GM20000 (cell line): ENCODE measurements around the gene EZH2.

Experiments used
- DNase-seq: peaks from one replicate; pipeline ENCODE4 v3.0.0; 2012; ENCODE audit warnings: low spot score
- TF ChIP-seq, protein P1 (sequence below): IDR thresholded peaks from 2 replicates; pipeline ENCODE4 v1.5.1; 2012; ENCODE audit warnings: mild to moderate bottlenecking, control low read depth; ENCODE audit errors: extremely low read depth, missing control alignments

EZH2 gene

DNA sequence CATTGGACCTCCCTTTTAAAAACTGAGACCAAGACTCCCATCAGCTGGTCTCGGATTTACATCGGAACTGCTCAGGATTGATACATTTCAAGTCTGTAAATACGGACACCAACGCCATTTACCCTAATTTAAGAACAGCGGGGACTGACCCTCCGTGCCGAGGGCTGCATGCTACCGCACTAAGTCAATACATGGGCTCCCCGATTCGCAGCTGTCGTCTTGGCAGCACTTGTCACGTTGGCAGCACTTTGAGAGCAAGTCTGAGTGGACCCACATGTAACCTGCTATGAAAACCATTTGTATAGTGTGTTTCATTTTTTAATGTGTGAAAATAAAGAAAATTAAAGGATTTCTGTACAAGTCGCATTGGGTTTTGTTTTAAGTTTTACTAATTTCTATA, 83.4 kb downstream of the EZH2 start:
- DNase-seq, result no peak
- TF ChIP-seq, protein P1, sequence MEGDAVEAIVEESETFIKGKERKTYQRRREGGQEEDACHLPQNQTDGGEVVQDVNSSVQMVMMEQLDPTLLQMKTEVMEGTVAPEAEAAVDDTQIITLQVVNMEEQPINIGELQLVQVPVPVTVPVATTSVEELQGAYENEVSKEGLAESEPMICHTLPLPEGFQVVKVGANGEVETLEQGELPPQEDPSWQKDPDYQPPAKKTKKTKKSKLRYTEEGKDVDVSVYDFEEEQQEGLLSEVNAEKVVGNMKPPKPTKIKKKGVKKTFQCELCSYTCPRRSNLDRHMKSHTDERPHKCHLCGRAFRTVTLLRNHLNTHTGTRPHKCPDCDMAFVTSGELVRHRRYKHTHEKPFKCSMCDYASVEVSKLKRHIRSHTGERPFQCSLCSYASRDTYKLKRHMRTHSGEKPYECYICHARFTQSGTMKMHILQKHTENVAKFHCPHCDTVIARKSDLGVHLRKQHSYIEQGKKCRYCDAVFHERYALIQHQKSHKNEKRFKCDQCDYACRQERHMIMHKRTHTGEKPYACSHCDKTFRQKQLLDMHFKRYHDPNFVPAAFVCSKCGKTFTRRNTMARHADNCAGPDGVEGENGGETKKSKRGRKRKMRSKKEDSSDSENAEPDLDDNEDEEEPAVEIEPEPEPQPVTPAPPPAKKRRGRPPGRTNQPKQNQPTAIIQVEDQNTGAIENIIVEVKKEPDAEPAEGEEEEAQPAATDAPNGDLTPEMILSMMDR, result no peak

DNA sequence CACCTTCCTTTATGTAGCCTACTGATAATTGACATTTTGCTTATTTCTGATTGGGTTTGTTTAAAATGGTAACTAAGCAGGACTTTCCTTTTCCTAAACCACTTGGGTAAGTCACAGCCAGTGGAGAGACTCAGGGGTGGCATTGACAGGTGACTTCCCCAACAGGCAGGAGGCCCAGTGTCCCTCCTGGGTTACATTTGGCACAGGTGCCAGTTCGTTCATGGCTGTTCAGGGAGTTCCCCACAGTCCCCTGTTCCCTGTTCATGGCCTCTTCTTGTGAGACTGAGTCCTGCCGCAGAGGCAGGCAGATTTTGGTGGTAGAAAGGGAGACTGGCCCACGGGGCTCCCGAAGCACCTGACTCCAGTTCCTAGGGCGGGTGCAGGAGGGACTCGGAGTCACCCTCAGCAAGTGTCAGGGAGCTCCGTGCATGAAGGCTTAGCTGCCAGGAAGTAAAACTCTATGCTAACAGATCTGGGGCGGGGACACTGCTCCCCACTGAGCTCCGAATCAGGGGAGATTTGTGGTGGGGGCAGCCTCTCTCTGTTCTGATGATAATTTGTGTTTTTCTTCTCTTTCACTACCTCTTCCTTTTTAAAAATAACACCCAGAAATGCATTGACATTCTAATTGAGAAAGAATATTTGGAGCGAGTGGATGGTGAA, 84.1 kb downstream of the EZH2 start:
- TF ChIP-seq, protein P1, result no peak
- no peak for DNase-seq

DNA sequence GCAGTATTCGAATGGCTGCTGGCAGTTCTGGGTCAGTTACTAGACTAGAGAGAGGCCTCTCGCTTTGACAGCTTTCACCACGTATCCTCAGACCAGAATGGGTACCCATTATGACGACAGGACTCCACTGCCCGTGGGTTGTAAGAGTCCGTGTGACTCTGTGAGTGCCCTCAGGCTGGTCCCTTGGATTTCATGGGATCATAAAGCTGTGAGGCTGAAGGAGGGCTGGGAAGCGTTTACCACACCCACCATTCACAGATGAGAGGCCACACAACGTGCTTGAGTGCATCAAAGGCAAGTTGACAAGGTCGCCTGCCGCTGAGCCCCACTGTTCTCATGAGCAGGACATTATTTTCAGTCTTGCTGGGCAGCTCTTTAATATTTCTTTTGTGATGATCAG, 87.2 kb downstream of the EZH2 start:
- TF ChIP-seq, protein P1, result no peak
- DNase-seq, result no peak

DNA sequence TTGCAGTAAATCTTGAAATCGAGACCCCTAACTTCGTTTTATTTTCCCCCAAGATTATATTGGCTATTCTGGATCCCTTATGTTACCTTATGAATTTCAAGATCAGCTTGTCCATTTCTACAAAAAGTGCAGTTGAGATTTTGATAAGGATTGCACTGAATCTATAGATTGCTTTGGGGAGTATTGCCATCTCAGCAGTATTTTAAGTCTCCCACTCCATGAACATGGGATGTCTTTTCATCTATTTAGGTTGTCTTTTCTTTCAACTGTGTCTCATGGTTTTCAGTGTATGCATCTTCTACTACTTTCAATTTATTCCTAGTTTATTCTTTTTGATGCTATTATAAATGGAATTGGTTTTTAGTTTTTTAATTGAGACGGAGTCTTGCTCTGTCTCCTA, 89.6 kb downstream of the EZH2 start:
- TF ChIP-seq, protein P1, result no peak
- no peak for DNase-seq

DNA sequence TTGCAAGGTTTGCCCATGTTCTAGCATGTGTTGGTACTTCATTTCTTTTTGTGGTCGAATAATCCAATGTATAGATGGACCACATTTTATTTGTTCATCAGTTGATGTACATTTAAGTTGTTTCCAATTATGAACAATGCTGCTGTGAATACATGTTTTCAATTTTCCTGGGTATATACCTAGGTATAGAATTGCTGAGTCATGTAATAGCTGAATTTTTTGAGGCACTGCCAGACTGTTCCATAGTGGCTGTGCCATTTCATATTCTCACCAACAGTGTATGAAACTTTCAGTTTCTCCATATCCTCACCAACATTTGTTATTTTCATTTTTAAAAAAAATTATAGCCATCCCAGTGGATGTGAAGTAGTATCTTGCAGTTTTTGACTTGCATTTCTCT, 90.5 kb downstream of the EZH2 start:
- no peak for DNase-seq
- TF ChIP-seq, protein P1, result no peak

DNA sequence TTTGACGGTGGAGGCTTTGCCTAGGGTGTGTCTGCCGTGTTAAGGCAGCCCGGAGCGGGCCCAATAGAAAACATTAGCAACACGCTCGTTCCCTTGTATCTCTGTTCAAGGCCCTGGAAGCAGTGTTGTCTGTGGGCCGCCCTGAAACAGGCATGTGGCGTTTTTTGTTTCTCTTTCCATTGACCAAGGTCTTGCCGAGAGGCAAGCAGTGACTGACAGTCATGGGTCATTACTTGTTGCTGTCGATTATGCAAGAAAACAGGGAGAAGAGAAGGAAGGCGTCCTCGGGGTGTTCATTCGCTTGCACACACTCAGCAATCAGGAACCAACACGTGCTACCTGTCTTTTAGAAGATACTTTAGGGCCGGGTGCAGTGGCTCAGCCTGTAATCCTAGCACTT, 92.5 kb downstream of the EZH2 start:
- TF ChIP-seq, protein P1, result no peak
- no peak for DNase-seq

DNA sequence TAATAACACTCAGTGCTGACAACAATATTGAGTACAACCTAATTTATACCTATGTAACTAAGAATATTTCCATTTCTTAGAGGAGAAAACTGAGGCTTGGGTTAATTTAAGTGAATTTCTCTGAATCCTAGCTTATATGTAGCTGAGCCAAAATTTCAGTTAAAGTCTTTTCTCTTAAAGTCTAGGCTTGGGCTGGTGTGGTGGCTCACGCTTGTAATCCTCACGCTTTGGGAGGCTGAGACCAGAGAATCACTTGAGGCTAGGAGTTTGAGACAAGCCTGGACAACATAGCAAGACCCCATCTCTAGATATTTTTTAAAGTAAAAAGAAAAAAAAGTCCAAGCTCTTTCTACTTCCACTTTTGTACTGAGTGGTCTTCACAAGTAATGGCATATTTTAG, 93.2 kb downstream of the EZH2 start:
- TF ChIP-seq, protein P1, result no peak
- no peak for DNase-seq
